DOHH2 (cell line): Measurements from ENCODE around the gene EIF2S1.

ENCODE experiments used
- EZH2phosphoT487 ChIP-seq: fragments of 200-600 bp; sonication (generic); IDR thresholded peaks from 2 replicates; pipeline ENCODE4 v1.6.1; 2017; ENCODE audit warnings: borderline replicate concordance, mild to moderate bottlenecking, antibody characterized with exemption, low read length, moderate library complexity, mixed read lengths
- TF ChIP-seq, protein P1 (sequence below): fragments of 200-600 bp; sonication (generic); IDR thresholded peaks from one replicate; pipeline ENCODE4 v1.5.1; 2014; ENCODE audit warnings: antibody characterized with exemption, mild to moderate bottlenecking, low read depth, low read length; ENCODE audit not compliant: poor library complexity, severe bottlenecking

DNA sequence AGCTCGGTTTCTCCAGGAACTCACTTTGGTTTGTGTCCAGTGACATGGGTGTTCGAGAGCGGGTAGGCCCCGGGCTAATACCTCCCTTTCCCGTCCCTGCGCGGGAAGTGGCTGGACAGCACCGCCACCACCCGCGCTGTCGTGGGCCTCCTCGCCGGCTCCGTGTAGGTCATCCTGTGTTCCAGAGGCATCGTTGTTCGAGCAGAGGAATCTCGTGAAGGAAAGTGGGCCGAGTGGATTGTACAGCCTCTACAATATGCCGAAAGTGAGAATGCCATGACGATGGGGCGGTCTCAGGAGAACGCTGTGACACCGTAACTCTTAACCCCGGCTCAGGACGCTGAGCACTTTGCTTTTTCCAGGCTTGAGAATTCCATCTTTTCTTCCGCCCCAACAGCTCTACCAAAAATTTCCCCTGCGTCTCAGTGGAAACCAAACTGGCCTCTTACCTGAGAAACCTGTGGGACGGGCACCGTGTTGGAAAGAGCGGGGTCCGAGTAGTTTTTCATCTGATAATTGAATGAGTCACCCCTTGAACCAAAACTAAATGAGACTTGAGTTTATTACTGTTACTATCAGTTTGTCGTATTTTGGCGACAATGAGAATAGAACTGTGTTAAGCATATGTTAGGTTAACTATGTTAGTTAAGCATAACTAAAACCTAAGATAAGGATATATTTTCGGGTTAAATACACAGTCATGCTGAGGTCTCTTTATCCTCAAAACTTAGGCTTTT is 510 bp downstream of the EIF2S1 start:
- TF ChIP-seq, protein P1, sequence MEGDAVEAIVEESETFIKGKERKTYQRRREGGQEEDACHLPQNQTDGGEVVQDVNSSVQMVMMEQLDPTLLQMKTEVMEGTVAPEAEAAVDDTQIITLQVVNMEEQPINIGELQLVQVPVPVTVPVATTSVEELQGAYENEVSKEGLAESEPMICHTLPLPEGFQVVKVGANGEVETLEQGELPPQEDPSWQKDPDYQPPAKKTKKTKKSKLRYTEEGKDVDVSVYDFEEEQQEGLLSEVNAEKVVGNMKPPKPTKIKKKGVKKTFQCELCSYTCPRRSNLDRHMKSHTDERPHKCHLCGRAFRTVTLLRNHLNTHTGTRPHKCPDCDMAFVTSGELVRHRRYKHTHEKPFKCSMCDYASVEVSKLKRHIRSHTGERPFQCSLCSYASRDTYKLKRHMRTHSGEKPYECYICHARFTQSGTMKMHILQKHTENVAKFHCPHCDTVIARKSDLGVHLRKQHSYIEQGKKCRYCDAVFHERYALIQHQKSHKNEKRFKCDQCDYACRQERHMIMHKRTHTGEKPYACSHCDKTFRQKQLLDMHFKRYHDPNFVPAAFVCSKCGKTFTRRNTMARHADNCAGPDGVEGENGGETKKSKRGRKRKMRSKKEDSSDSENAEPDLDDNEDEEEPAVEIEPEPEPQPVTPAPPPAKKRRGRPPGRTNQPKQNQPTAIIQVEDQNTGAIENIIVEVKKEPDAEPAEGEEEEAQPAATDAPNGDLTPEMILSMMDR = no peak
- no peak for TF ChIP-seq EZH2phosphoT487
